Posterior vena cava (tissue), 2 donors: Measurements from ENCODE around the gene MITF. TPM values are rescaled to one million over a fixed set of nuclear protein-coding genes. Genes with fewer than 3 reads are reported as not detected.

ENCODE experiments used
- DNase-seq: peaks from one replicate; pipeline ENCODE4 v3.0.0-alpha.2; 2020; ENCODE audit warnings: low spot score
- intact Hi-C, 2 donors: fragments of 100-400 bp; cut with DNase I; formaldehyde crosslinking; loops; one replicate each; pipeline versions ENCODE4 v1.14.1 to v1.14.2; 2022 to 2023
- total RNA-seq, 2 donors: library from RNA; stranded (reverse); fragmentation: NEBNext Ultra II Directional; extraction: Animal tissue kit (Norgen Biotek cat#: 25700); gene quantifications; one replicate each; pipeline ENCODE4 v1.2.1, GENCODE V29; 2021
- donor health status: DM: yes; HTN: yes; CAD: no.
- donor health status: DM: yes; HTN: yes; CAD: no.

The MITF gene
- total RNA-seq, 2 donors from 2014 or later, result 25.9 to 61.4 TPM

- DNase-seq, result no peak
- intact Hi-C loops, result no loop called here
Observed at GRCh38 chr3:69811452-69812401, 72.5 kb downstream of the MITF start.

- intact Hi-C loops, result loop anchor here in 1 of 2 donors (5.0 kb wide), 1 partner anchor 509 kb away; no protein-coding TSS in a partner anchor
- no peak for DNase-seq
Observed at GRCh38 chr3:69815970-69816369, 76.7 kb downstream of the MITF start.

GRCh38 chr3:69817988-69818387 lies 78.7 kb downstream of the MITF start:
- DNase-seq, result no peak
- intact Hi-C loops, result loop anchor here in 1 of 2 donors (5.0 kb wide), 1 partner anchor 511 kb away; no protein-coding TSS in a partner anchor

- DNase-seq, result no peak
- intact Hi-C loops, result loop anchor here in 1 of 2 donors (5.0 kb wide), 1 partner anchor 512 kb away; no protein-coding TSS in a partner anchor
Observed at GRCh38 chr3:69819282-69819681, 80.0 kb downstream of the MITF start.

- no peak for DNase-seq
- intact Hi-C loops, result loop anchor here in 1 of 2 donors (5.0 kb wide), 1 partner anchor 789 kb away; no protein-coding TSS in a partner anchor
Observed at GRCh38 chr3:69821133-69821532, 81.9 kb downstream of the MITF start.

GRCh38 chr3:69823743-69824142 lies 84.5 kb downstream of the MITF start:
- intact Hi-C loops, result loop anchor here in 1 of 2 donors (5.0 kb wide), 1 partner anchor 791 kb away; no protein-coding TSS in a partner anchor
- no peak for DNase-seq

- intact Hi-C loops, result no loop called here
- DNase-seq, result no peak
Observed at GRCh38 chr3:69825446-69825845, 86.2 kb downstream of the MITF start.

- intact Hi-C loops, result no loop called here
- no peak for DNase-seq
Observed at GRCh38 chr3:69827127-69827526, 87.9 kb downstream of the MITF start.

GRCh38 chr3:69828817-69829216 lies 89.6 kb downstream of the MITF start:
- no peak for DNase-seq
- intact Hi-C loops, result no loop called here

GRCh38 chr3:69830147-69830546 lies 90.9 kb downstream of the MITF start:
- intact Hi-C loops, result no loop called here

GRCh38 chr3:69831737-69832136 lies 92.5 kb downstream of the MITF start:
- no peak for DNase-seq
- intact Hi-C loops, result no loop called here

More at GRCh38 chr3:69830147-69830546, 90.9 kb downstream of the MITF start:
- DNase-seq, result no peak

- no peak for DNase-seq
- intact Hi-C loops, result no loop called here
Observed at GRCh38 chr3:69833591-69833990, 94.3 kb downstream of the MITF start.

- intact Hi-C loops, result no loop called here
Observed at GRCh38 chr3:69838217-69838616, 99.0 kb downstream of the MITF start.

GRCh38 chr3:69838696-69839515 lies 99.6 kb downstream of the MITF start:
- DNase-seq, result no peak
- intact Hi-C loops, result no loop called here

More at GRCh38 chr3:69838217-69838616, 99.0 kb downstream of the MITF start:
- DNase-seq, result no peak

- no peak for DNase-seq
- intact Hi-C loops, result no loop called here
Observed at GRCh38 chr3:69842351-69842750, 103.1 kb downstream of the MITF start.

GRCh38 chr3:69842789-69843188 lies 103.5 kb downstream of the MITF start:
- DNase-seq, result no peak
- intact Hi-C loops, result no loop called here

- intact Hi-C loops, result no loop called here
- no peak for DNase-seq
Observed at GRCh38 chr3:69844706-69845105, 105.4 kb downstream of the MITF start.

- intact Hi-C loops, result no loop called here
Observed at GRCh38 chr3:69847303-69847702, 108.0 kb downstream of the MITF start.

GRCh38 chr3:69848113-69848512 lies 108.8 kb downstream of the MITF start:
- DNase-seq, result no peak
- intact Hi-C loops, result no loop called here

More at GRCh38 chr3:69847303-69847702, 108.0 kb downstream of the MITF start:
- no peak for DNase-seq

GRCh38 chr3:69850849-69851248 lies 111.6 kb downstream of the MITF start:
- intact Hi-C loops, result no loop called here
- no peak for DNase-seq
